MM.1S (cell line): Measurements from ENCODE around the gene ARHGAP1.

Experiments
- DNase-seq: peaks from one replicate; pipeline ENCODE4 v3.0.0-alpha.2; 2015
- H2AFZ ChIP-seq: fragments of 300-600 bp; sonication (generic); 2 replicates; pipeline ENCODE4 v1.6.0; 2016; ENCODE audit warnings: antibody characterized with exemption, low read length
- H3F3A ChIP-seq: fragments of 300-600 bp; sonication (generic); 2 replicates; pipeline ENCODE4 v1.6.1; 2016; ENCODE audit warnings: mild to moderate bottlenecking, antibody characterized with exemption, low read length, moderate library complexity, mixed read lengths; ENCODE audit not compliant: insufficient read depth
- H3K27ac ChIP-seq: fragments of 300-600 bp; sonication (generic); 2 replicates; pipeline ENCODE4 v1.5.1; 2016; ENCODE audit warnings: mild to moderate bottlenecking, low read length
- H3K27me3 ChIP-seq: fragments of 300-600 bp; sonication (generic); replicated peaks from 2 replicates; pipeline ENCODE4 v1.6.0; 2016; ENCODE audit warnings: low read length; ENCODE audit not compliant: insufficient read depth
- H3K36me3 ChIP-seq: fragments of 300-600 bp; sonication (generic); replicated peaks from 2 replicates; pipeline ENCODE4 v1.6.1; 2016; ENCODE audit warnings: mild to moderate bottlenecking, low read length, mixed read lengths; ENCODE audit not compliant: insufficient read depth
- H3K4me1 ChIP-seq: fragments of 300-600 bp; sonication (generic); 2 replicates; pipeline ENCODE4 v1.6.1; 2016; ENCODE audit warnings: low read length, mixed read lengths
- H3K4me2 ChIP-seq: fragments of 300-600 bp; sonication (generic); 2 replicates; pipeline ENCODE4 v1.6.0; 2016; ENCODE audit warnings: low read depth, low read length
- H3K4me3 ChIP-seq: fragments of 300-600 bp; sonication (generic); 2 replicates; pipeline ENCODE4 v1.5.1; 2016; ENCODE audit warnings: low read length, mixed read lengths
- H3K79me2 ChIP-seq: fragments of 300-600 bp; sonication (generic); 2 replicates; pipeline ENCODE4 v1.6.1; 2016; ENCODE audit warnings: mixed run types, low read length, mixed read lengths
- H3K9ac ChIP-seq: fragments of 300-600 bp; sonication (generic); 2 replicates; pipeline ENCODE4 v1.6.1; 2016; ENCODE audit warnings: low read length, mixed read lengths
- H3K9me2 ChIP-seq: fragments of 300-600 bp; sonication (generic); replicated peaks from 2 replicates; pipeline ENCODE4 v1.6.1; 2016; ENCODE audit warnings: mild to moderate bottlenecking, low read length, mixed read lengths; ENCODE audit not compliant: insufficient read depth
- H3K9me3 ChIP-seq: fragments of 300-600 bp; sonication (generic); replicated peaks from 2 replicates; pipeline ENCODE4 v1.6.1; 2016; ENCODE audit warnings: mild to moderate bottlenecking, low read length, mixed read lengths; ENCODE audit not compliant: insufficient read depth
- H4K20me1 ChIP-seq: fragments of 300-600 bp; sonication (generic); 2 replicates; pipeline ENCODE4 v1.6.1; 2016; ENCODE audit warnings: mild to moderate bottlenecking, low read length, moderate library complexity, mixed read lengths; ENCODE audit not compliant: insufficient read depth
- CTCF ChIP-seq: fragments of 300-600 bp; sonication (generic); IDR thresholded peaks from 2 replicates; pipeline ENCODE4 v1.5.1; 2016; ENCODE audit warnings: antibody characterized with exemption, low read length, mixed read lengths
- EZH2 ChIP-seq: fragments of 300-600 bp; sonication (generic); optimal IDR thresholded peaks from 2 replicates; pipeline ENCODE3; 2017; ENCODE audit warnings: low read depth, mild to moderate bottlenecking, antibody characterized with exemption, low read length, mixed read lengths
- EZH2phosphoT487 ChIP-seq: fragments of 300-600 bp; sonication (generic); IDR thresholded peaks from 2 replicates; pipeline ENCODE4 v1.6.1; 2018; ENCODE audit warnings: antibody characterized with exemption, low read length

Gene ARHGAP1

GRCh38 chr11:46661836-46662235 lies 38.6 kb downstream of the ARHGAP1 start:
- no peaks in the 10 kb centered on the region for H3K9me2 ChIP-seq
- H3K4me1 ChIP-seq, result peaks cover 11% of the 10 kb centered on the region
- H3K36me3 ChIP-seq, result 0 out of 2 replicates have a peak, but pooled peaks cover 4% of the 10 kb centered on the region
- no peak for DNase-seq
- no peak overlapping the region for H3K4me3 ChIP-seq
- H3K79me2 ChIP-seq, result no peaks in the 10 kb centered on the region
- no peak overlapping the region for H3K4me2 ChIP-seq
- no peak overlapping the region for H3K9ac ChIP-seq
- H2AFZ ChIP-seq, result no peak overlapping the region
- no peaks in the 10 kb centered on the region for H3K9me3 ChIP-seq
- H3F3A ChIP-seq, result peaks cover 10% of the 10 kb centered on the region
- no peaks in the 10 kb centered on the region for H3K27me3 ChIP-seq
- no peak for TF ChIP-seq CTCF
- no peak for TF ChIP-seq EZH2
- TF ChIP-seq EZH2phosphoT487, result no peak
- H3K27ac ChIP-seq, result no peak overlapping the region
- H4K20me1 ChIP-seq, result no peaks in the 10 kb centered on the region

DNA sequence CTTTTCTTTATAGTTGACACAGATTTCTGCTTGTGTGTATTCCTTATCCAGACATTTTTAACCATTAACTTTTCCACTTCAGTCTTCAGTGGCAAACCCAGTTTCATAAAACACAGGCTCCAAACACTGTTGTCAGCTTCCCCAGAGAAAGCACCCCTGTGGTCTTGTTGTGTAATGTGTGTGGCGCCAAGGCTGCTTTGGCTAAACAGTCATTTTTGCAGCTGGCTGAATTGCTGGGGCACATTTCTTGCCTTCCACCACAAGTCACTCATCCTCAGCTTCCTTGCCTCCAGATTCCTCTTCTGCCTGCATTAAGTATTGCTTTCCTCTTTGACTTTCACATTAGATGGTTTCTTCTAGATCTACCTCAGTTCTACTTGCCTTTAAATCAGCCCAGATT lies 40.5 kb downstream of the ARHGAP1 start:
- no peaks in the 10 kb centered on the region for H3K9me2 ChIP-seq
- H3K27me3 ChIP-seq, result no peaks in the 10 kb centered on the region
- H2AFZ ChIP-seq, result no peak overlapping the region
- H3K4me1 ChIP-seq, result no peaks in the 10 kb centered on the region
- no peak overlapping the region for H3K4me3 ChIP-seq
- no peak overlapping the region for H3K4me2 ChIP-seq
- no peak overlapping the region for H3K27ac ChIP-seq
- H4K20me1 ChIP-seq, result no peaks in the 10 kb centered on the region
- H3K9me3 ChIP-seq, result no peaks in the 10 kb centered on the region
- 0 out of 2 replicates have a peak, but pooled peaks cover 8% of the 10 kb centered on the region for H3K36me3 ChIP-seq
- TF ChIP-seq EZH2phosphoT487, result no peak
- no peak for TF ChIP-seq EZH2
- no peak for TF ChIP-seq CTCF
- H3K79me2 ChIP-seq, result no peaks in the 10 kb centered on the region
- no peak for DNase-seq
- H3F3A ChIP-seq, result no peaks in the 10 kb centered on the region
- no peak overlapping the region for H3K9ac ChIP-seq

GRCh38 chr11:46658259-46658658 lies 42.2 kb downstream of the ARHGAP1 start:
- H4K20me1 ChIP-seq, result no peaks in the 10 kb centered on the region
- no peak overlapping the region for H3K4me3 ChIP-seq
- H3K79me2 ChIP-seq, result no peaks in the 10 kb centered on the region
- no peaks in the 10 kb centered on the region for H3K27me3 ChIP-seq
- no peaks in the 10 kb centered on the region for H3K9me2 ChIP-seq
- H3K27ac ChIP-seq, result no peak overlapping the region
- no peak overlapping the region for H3K9ac ChIP-seq
- no peak overlapping the region for H2AFZ ChIP-seq
- H3F3A ChIP-seq, result no peaks in the 10 kb centered on the region
- TF ChIP-seq EZH2phosphoT487, result no peak
- TF ChIP-seq EZH2, result no peak
- TF ChIP-seq CTCF, result no peak
- H3K36me3 ChIP-seq, result 0 out of 2 replicates have a peak, but pooled peaks cover 8% of the 10 kb centered on the region
- no peak overlapping the region for H3K4me2 ChIP-seq
- H3K4me1 ChIP-seq, result no peaks in the 10 kb centered on the region
- no peaks in the 10 kb centered on the region for H3K9me3 ChIP-seq
- DNase-seq, result no peak
